Activated T-cell treated with anti-CD3 and anti-CD28 coated beads for 48 hours (primary cell): ENCODE data around the gene ZDHHC18.
A peak's percentile ranks its signal among the peaks of the same experiment; 100 is the strongest.

Experiments
- DNase-seq: peaks from one replicate; pipeline ENCODE4 v3.0.0-alpha.2; 2020; ENCODE audit warnings: low read depth

Gene ZDHHC18

GRCh38 chr1:26826261-26827105, at the start of gene ZDHHC18:
ZDHHC18 (plus strand) TSS chr1:26826688; CDS start chr1:26826805, 117 bp downstream.
- peak; percentile 79 for DNase-seq

GRCh38 chr1:26779098-26779668, 47.3 kb upstream of the ZDHHC18 start:
- DNase-seq = no peak

- DNase-seq = no peak
Observed at GRCh38 chr1:26780344-26780957, 46.0 kb upstream of the ZDHHC18 start.

GRCh38 chr1:26781206-26781825, 45.2 kb upstream of the ZDHHC18 start:
- DNase-seq = no peak

- no peak for DNase-seq
Observed at GRCh38 chr1:26782521-26783212, 43.8 kb upstream of the ZDHHC18 start.

GRCh38 chr1:26783646-26784022, 42.9 kb upstream of the ZDHHC18 start:
- DNase-seq = no peak

- no peak for DNase-seq
Observed at GRCh38 chr1:26784023-26784871, 42.2 kb upstream of the ZDHHC18 start.

GRCh38 chr1:26784886-26785285, 41.6 kb upstream of the ZDHHC18 start:
- no peak for DNase-seq

GRCh38 chr1:26785611-26786436, 40.7 kb upstream of the ZDHHC18 start:
- DNase-seq = no peak

- DNase-seq = peak; percentile 32
Observed at GRCh38 chr1:26786437-26787380, 39.8 kb upstream of the ZDHHC18 start.

GRCh38 chr1:26787381-26787705, 39.1 kb upstream of the ZDHHC18 start:
- DNase-seq = peak; percentile 62

- peak; percentile 89 for DNase-seq
Observed at GRCh38 chr1:26787706-26788514, 38.6 kb upstream of the ZDHHC18 start, which contains the start of gene PIGV. PIGV (plus strand) TSS chr1:26787950; CDS start chr1:26790816, 2,866 bp downstream.

GRCh38 chr1:26788515-26788785, 38.0 kb upstream of the ZDHHC18 start:
- peak; percentile 15 for DNase-seq

- peak; percentile 79 for DNase-seq
Observed at GRCh38 chr1:26788836-26789611, 37.5 kb upstream of the ZDHHC18 start.

GRCh38 chr1:26789612-26789865, 36.9 kb upstream of the ZDHHC18 start:
- no peak for DNase-seq

- no peak for DNase-seq
Observed at GRCh38 chr1:26789931-26790330, 36.6 kb upstream of the ZDHHC18 start.

GRCh38 chr1:26790551-26790953, 35.9 kb upstream of the ZDHHC18 start:
- peak; percentile 15 for DNase-seq

GRCh38 chr1:26791148-26791547, 35.3 kb upstream of the ZDHHC18 start:
- DNase-seq = no peak
